MM.1S (cell line): Measurements from ENCODE around the gene FBN2.

Experiments used
- EZH2 ChIP-seq: fragments of 300-600 bp; sonication (generic); optimal IDR thresholded peaks from 2 replicates; pipeline ENCODE3; 2017; ENCODE audit warnings: low read depth, mild to moderate bottlenecking, antibody characterized with exemption, low read length, mixed read lengths
- EZH2phosphoT487 ChIP-seq: fragments of 300-600 bp; sonication (generic); IDR thresholded peaks from 2 replicates; pipeline ENCODE4 v1.6.1; 2018; ENCODE audit warnings: antibody characterized with exemption, low read length
- TF ChIP-seq, protein P1 (sequence below): fragments of 300-600 bp; sonication (generic); IDR thresholded peaks from 2 replicates; pipeline ENCODE4 v1.5.1; 2016; ENCODE audit warnings: antibody characterized with exemption, low read length, mixed read lengths

- TF ChIP-seq, protein P1, sequence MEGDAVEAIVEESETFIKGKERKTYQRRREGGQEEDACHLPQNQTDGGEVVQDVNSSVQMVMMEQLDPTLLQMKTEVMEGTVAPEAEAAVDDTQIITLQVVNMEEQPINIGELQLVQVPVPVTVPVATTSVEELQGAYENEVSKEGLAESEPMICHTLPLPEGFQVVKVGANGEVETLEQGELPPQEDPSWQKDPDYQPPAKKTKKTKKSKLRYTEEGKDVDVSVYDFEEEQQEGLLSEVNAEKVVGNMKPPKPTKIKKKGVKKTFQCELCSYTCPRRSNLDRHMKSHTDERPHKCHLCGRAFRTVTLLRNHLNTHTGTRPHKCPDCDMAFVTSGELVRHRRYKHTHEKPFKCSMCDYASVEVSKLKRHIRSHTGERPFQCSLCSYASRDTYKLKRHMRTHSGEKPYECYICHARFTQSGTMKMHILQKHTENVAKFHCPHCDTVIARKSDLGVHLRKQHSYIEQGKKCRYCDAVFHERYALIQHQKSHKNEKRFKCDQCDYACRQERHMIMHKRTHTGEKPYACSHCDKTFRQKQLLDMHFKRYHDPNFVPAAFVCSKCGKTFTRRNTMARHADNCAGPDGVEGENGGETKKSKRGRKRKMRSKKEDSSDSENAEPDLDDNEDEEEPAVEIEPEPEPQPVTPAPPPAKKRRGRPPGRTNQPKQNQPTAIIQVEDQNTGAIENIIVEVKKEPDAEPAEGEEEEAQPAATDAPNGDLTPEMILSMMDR: no peak
- TF ChIP-seq EZH2phosphoT487: no peak
- TF ChIP-seq EZH2: no peak
Observed at GRCh38 chr5:128541385-128541784, 3.3 kb upstream of the FBN2 start.
